ENCODE data around the gene LRRC3C. TPM values are rescaled to one million over a fixed set of nuclear protein-coding genes. Genes with fewer than 3 reads are reported as not detected.
"Not testable (repeated sequence)": the region's sequence is repeated elsewhere in the genome, so short reads cannot be mapped to it uniquely, and the experiment has no call there.

Gene LRRC3C, protein sequence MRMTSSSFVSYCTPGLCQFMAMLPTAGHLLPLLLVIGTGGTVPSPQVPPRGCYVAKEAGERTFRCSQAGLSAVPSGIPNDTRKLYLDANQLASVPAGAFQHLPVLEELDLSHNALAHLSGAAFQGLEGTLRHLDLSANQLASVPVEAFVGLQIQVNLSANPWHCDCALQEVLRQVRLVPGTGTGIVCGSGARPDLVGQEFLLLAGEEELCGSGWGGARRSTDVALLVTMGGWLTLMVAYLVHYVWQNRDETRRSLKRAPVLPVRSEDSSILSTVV
- total RNA-seq (2014; rRNA removed; shearing (Covaris generic)), result not detected in 2 replicates

DNA sequence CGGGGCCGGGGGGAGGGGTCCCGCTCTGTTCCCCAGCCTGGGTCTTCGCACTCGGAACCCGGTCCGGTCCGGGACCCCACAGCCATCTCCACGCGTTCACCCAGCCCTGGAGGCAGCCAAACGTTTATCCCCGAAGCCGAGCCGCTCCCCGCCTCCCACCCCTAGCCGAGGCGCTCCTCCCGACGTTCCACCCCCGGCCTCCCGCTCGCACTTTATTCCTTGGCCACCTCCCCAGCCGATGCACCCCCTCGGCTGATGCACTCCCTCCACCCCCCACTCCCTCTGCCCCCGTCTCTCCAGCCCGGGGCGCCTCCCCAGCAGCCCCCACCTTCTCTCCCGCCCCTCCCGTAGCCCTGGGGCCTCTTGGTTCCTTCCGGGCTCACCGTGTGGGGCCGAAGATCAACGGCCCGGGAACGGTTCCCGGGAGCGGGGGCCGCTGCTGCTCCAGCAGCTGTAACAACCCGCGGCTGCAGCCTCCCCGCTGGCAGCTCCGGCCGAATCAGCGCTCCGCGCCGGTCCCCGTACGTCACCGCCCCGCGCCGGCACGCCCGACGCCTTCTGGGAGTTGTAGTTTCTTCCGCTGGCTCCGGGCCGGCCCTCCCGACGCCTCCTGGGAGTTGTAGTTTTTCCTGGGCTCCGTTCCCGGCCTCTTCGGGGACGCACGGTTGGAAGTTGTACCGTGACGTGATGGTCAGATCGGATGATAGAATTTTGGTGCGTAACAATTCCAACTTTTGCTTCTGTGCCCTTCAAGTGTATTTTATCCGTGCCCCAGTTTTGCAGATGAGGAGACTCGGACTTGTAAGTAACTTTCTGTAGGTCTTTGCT lies at the start of gene LRRC3C, which contains the start of gene ORMDL3:
TSS of gene LRRC3C (plus strand) at position 632 of the 828 bp plus-strand sequence. CDS start 13,792 bp downstream, outside the sequence.
TSS of gene ORMDL3 (minus strand) at position 501 of the 828 bp plus-strand sequence. CDS start 3,398 bp downstream, outside the sequence.
- peak within 1 kb of the TSS; percentile 71 for H3K4me3 ChIP-seq (ENCODE audit: insufficient read depth, low read depth, low read length)
- peak; percentile 97 for DNase-seq
- H3K27me3 ChIP-seq (ENCODE audit: control insufficient read depth, insufficient read depth, low read length), result no peaks in the 10 kb centered on the region
- peaks cover 16% of the 10 kb centered on the region for H3K36me3 ChIP-seq (replicated peaks; ENCODE audit: control insufficient read depth, insufficient read depth, low read length)

DNA sequence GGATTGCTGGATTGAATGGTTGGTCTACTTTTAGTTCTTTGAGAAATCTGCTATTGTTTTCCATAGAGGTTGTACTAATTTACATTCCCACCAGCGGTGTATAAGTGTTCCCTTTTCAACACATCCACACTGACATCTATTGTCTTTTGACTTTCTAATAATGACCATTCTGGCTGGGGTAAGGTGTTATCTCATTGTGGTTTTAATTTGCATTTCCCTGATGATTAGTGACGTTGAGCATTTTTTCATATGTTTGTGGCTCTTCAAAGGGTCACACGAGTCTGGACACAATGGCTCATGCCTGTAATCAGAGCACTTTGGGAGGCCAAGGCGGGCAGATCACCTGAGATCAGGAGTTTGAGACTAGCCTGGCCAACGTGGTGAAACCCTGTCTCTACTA lies 41.4 kb upstream of the LRRC3C start:
- not testable (repeated sequence) for H3K36me3 ChIP-seq (replicated peaks; ENCODE audit: control insufficient read depth, insufficient read depth, low read length); H3K27me3 ChIP-seq (ENCODE audit: control insufficient read depth, insufficient read depth, low read length); DNase-seq; H3K4me3 ChIP-seq (ENCODE audit: insufficient read depth, low read depth, low read length)

DNA sequence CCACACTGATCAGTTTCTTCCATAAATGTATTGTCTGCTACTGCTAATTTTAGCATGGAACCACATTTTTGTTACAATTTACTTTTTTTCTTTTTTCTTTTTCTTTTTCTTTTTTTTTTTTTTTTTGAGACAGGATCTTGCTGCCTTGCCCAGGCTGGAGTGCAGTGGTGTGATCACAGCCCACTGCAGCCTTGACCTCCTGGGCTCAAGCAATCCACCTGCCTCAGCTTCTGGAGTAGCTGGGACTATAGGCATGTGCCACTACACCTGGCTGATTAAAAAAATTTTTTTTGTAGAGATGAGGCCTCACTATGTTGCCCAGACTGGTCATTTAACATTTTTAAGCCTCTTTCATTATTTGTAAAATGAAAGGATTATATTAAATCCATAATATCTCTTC lies 40.5 kb upstream of the LRRC3C start:
- H3K36me3 ChIP-seq (replicated peaks; ENCODE audit: control insufficient read depth, insufficient read depth, low read length), result no peaks in the 10 kb centered on the region
- no peak overlapping the region for H3K4me3 ChIP-seq (ENCODE audit: insufficient read depth, low read depth, low read length)
- DNase-seq, result no peak
- H3K27me3 ChIP-seq (ENCODE audit: control insufficient read depth, insufficient read depth, low read length), result no peaks in the 10 kb centered on the region

DNA sequence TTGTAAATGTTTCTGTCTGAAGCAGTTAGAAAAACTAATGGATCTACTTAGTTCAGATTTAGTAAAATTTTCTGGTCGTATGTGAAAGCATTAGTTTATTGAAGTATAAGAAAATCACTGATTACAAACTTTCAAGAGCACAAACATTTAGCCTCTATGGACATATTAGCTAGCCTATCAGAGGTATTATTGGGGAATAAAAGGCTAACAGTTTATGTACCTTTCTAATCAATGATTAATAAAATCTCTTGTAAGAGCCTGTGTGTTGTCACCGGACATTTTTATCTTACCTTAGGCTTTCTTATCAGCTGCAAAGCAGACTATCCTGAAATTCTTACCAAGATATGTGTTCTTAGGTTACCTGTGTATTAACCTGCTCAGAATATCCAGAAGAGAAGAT lies 38.3 kb upstream of the LRRC3C start:
- Histone ChIP-seq H3K4me3 (ENCODE audit: insufficient read depth, low read depth, low read length) (no peak overlapping the region), H3K36me3 (replicated peaks; ENCODE audit: control insufficient read depth, insufficient read depth, low read length) (no peaks in the 10 kb centered on the region), H3K27me3 (ENCODE audit: control insufficient read depth, insufficient read depth, low read length) (no peaks in the 10 kb centered on the region)
- DNase-seq, result no peak

DNA sequence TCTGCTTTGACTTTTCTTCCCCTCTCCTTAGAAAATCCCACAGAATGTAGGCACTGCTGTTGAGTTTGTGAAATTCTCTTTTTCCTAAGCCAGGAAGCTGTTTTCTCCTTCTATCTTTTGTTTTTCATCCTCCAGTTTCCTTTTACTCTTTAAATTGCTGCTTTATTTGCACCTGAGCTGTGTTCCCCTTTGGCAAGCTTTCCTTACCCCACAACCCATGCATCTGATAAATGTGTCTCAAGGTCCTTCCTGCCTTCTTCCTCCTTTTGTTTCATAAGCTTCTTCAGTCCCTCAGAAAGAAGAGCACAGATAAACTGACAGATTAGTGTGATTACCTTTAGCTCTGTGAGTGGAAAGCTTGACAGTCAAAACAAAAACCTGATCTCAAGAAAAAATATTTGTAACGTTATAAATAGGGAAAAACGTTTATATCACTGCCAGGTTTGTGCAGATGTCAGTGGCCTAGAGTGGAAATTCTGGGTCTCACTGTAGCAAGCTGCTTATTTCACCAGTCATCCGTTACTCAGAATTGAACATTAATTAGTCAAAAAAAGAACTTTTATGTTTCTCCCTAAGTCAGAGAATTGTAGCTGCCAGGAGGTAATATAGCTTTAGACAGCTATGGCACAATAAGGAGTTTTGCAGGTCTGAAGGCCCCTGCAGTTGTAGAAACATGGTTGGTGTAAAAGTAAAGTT lies 32.7 kb upstream of the LRRC3C start:
- no peak for DNase-seq
- no peak overlapping the region for H3K4me3 ChIP-seq (ENCODE audit: insufficient read depth, low read depth, low read length)
- no peaks in the 10 kb centered on the region for H3K27me3 ChIP-seq (ENCODE audit: control insufficient read depth, insufficient read depth, low read length)
- no peaks in the 10 kb centered on the region for H3K36me3 ChIP-seq (replicated peaks; ENCODE audit: control insufficient read depth, insufficient read depth, low read length)

DNA sequence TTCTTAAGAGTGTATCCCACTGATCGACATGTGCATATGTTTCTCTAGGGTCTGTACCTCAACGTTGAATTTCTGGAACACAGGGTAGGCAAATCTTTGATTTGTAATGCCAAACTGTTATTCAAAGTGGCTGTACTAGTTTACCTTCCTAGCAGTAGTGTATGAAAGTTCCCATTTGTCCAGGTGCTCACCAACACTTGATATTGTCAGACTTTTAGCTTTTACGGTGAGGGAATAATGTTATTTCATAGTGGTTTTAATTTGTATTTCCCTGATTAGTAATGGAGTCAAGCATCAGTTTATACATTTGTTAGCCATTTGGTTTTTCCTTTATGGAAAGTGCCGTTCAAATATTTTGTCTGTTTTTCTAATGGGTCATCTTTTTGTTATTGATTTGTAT lies 29.4 kb upstream of the LRRC3C start:
- H3K27me3 ChIP-seq (ENCODE audit: control insufficient read depth, insufficient read depth, low read length), result no peaks in the 10 kb centered on the region
- H3K4me3 ChIP-seq (ENCODE audit: insufficient read depth, low read depth, low read length), result no peak overlapping the region
- no peaks in the 10 kb centered on the region for H3K36me3 ChIP-seq (replicated peaks; ENCODE audit: control insufficient read depth, insufficient read depth, low read length)
- no peak for DNase-seq

DNA sequence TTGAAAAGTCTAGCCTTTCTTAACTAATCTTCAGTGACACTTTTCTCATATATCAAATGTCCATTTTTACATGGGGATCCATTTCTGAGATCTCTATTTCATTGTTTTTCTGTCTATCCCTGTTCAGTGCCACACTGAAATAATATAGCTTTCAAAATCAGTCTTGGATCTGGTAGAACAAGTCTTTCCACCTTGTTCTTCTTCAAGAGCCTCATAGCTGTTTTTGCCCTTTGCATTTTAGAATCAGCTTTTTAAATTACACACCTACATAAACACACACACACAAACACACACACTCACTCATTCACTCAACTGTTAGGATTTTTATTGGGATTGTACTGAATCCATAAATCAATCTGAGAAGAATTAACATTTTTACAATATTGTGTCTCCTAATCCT lies 28.3 kb upstream of the LRRC3C start:
- Histone ChIP-seq H3K4me3 (ENCODE audit: insufficient read depth, low read depth, low read length) (no peak overlapping the region), H3K36me3 (replicated peaks; ENCODE audit: control insufficient read depth, insufficient read depth, low read length) (no peaks in the 10 kb centered on the region), H3K27me3 (ENCODE audit: control insufficient read depth, insufficient read depth, low read length) (no peaks in the 10 kb centered on the region)
- DNase-seq, result no peak

DNA sequence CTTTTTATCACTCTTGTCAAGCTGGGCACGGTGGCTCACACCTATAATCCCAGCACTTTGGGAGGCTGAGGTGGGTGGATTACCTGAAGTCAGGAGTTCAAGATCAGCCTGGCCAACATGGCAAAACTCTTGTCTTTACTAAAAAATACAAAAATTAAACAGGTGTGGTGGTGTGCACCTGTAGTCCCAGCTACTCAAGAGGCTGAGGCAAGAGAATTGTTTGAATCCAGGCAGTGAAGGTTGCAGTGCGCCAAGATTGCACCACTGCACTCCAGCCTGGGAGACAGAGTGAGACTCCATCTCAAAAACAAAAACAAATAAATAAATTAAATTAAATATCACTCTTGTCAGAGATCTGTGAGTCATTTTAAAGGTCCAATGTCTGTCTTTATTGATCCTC lies 25.5 kb upstream of the LRRC3C start:
- not testable (repeated sequence) for H3K36me3 ChIP-seq (replicated peaks; ENCODE audit: control insufficient read depth, insufficient read depth, low read length); H3K27me3 ChIP-seq (ENCODE audit: control insufficient read depth, insufficient read depth, low read length); DNase-seq; H3K4me3 ChIP-seq (ENCODE audit: insufficient read depth, low read depth, low read length)

DNA sequence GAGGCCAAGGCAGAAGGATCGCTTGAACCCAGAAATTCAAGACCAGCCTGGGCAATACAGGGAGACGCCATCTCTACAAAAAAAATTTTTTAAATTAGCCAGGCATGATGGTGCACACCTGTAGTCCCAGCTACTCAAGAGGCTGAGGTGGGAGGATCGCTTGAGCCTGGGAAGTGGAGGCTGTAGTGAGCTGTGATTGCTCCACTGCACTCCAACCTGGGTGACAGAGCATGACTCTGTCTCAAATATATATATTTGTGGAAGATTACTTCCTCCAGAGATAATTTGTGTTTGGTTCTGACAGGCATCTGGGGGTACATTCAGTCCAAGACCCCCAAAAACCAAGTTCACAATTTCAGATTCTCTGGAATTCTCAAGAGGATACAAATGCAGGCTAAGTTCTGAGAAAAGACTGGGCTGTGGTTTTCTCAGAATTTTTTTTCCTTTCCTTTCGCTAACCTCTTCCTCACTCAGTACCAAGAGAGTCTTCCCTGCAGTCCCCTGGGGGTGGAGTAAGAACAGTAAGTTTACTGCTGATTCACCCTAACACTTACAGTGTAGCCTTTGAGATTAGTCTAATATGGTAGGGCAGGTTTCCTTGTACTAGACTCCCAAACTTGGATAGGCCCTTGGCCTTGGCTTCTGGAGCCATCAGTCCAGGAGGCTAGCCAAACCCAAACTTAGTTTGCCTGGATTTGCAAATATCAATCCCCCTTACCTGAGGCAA lies 24.2 kb upstream of the LRRC3C start:
- DNase-seq, result no peak
- H3K36me3 ChIP-seq (replicated peaks; ENCODE audit: control insufficient read depth, insufficient read depth, low read length), result peaks cover 1% of the 10 kb centered on the region; the same call in 1 of the 2 replicates
- no peaks in the 10 kb centered on the region for H3K27me3 ChIP-seq (ENCODE audit: control insufficient read depth, insufficient read depth, low read length)
- H3K4me3 ChIP-seq (ENCODE audit: insufficient read depth, low read depth, low read length), result no peak overlapping the region

DNA sequence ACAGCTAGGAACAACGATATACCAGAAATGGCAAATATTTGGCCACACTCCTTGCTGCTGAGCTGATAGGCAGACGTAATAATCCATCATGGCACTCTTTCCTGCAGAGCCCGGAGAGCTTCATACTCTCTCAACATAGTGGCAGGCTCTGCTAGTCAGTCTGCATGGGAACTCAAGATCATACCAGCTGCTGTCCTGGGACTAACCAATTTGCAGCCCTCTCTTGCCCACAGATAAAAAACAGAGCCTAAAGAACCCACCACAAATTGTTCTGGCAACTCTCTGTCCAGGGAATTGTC lies 22.6 kb upstream of the LRRC3C start:
- no peak for DNase-seq
- no peak overlapping the region for H3K4me3 ChIP-seq (ENCODE audit: insufficient read depth, low read depth, low read length)
- no peaks in the 10 kb centered on the region for H3K27me3 ChIP-seq (ENCODE audit: control insufficient read depth, insufficient read depth, low read length)
- H3K36me3 ChIP-seq (replicated peaks; ENCODE audit: control insufficient read depth, insufficient read depth, low read length), result peaks cover 1% of the 10 kb centered on the region; the same call in 1 of the 2 replicates

DNA sequence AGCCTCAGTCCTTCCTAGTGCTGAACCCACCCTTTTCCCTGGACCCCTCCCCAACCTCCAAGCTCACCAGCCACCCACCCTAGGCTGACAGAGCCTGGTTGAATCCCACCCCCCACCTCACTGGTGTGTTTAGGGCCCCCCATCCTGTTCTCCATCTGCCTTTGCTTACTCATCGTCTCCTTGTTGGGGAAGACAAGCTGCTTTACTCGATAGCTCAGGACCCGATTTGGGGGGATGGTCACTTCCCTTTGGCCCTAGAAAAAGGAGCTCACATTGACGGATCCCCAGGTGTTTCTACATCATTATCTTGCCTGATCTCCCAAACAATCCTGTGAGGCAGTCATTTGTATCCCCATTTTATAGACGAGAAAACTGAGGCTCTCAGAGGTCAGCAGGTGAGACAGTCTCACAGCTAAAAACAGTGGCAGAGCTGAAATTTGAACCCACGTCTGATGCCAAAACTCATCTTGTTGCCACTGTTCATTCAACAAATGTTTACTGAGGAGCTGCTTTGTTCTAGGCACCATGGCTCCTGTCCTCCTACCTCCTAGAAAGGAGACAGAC lies 18.7 kb upstream of the LRRC3C start:
- H3K36me3 ChIP-seq (replicated peaks; ENCODE audit: control insufficient read depth, insufficient read depth, low read length), result peaks cover 1% of the 10 kb centered on the region; the same call in 1 of the 2 replicates
- no peaks in the 10 kb centered on the region for H3K27me3 ChIP-seq (ENCODE audit: control insufficient read depth, insufficient read depth, low read length)
- H3K4me3 ChIP-seq (ENCODE audit: insufficient read depth, low read depth, low read length), result no peak overlapping the region
- no peak for DNase-seq

DNA sequence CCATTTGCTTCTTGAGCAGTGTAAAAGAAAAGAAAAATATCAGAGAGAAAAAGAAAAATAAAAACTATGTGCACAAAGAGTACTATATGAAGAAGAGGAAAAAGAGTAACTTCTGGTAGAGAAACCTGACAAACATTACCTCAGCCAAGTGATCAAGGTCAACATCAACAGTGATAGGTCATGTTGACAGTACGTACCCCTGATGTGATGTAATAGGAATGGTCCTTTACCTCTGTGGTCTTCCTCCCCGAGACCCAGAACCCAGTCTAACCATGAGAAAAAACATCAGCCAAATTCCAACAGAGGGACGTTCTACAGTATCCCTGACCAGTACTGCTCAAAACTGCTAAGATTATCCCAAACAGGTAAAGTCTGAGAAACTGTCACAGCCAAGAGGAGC lies 13.5 kb upstream of the LRRC3C start:
- no peaks in the 10 kb centered on the region; the same call in none of the 2 replicates for H3K36me3 ChIP-seq (replicated peaks; ENCODE audit: control insufficient read depth, insufficient read depth, low read length)
- no peaks in the 10 kb centered on the region for H3K27me3 ChIP-seq (ENCODE audit: control insufficient read depth, insufficient read depth, low read length)
- no peak overlapping the region for H3K4me3 ChIP-seq (ENCODE audit: insufficient read depth, low read depth, low read length)
- no peak for DNase-seq

DNA sequence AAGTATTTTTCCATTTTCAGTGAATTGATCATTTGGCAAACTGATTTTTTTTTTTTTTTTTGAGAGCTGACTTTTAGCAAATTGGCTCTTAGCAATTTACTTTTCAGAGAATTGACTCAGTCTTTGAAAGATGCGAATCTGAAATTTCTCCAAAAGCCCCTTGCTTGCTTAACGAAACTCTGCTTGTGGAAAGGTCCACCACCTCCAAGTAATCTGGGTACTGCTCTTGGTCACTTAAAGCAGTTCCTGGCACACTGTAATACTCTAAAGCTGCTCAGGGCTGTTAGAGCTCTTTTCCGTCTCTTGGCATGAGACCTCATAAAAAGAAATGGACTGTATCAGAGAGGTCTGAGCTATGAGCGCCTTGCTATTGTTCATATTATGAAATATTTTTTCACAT lies 12.0 kb upstream of the LRRC3C start:
- no peak for DNase-seq

DNA sequence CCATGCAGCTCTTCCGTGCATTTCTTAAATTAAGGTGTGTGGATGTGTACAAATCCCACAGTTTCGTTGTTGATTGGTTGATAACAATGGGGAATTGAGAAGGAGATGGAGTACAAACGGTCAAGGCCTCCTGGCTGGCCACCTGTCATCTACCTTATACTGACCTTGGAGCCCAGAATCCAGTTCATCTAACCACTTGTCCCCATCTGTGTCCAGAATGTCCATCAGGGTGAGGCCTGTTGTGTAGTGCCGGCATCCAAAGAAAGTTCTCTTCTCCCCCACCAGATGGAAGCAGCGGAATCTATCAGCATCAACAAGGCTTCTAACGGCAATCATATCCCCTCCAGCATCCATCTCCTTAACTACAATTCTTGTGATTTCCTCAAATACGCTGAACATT lies 10.6 kb upstream of the LRRC3C start:
- DNase-seq, result peak; percentile 64
- Histone ChIP-seq H3K4me3 (ENCODE audit: insufficient read depth, low read depth, low read length) (no peak overlapping the region), H3K27me3 (ENCODE audit: control insufficient read depth, insufficient read depth, low read length) (no peaks in the 10 kb centered on the region), H3K36me3 (replicated peaks; ENCODE audit: control insufficient read depth, insufficient read depth, low read length) (peaks cover 5% of the 10 kb centered on the region)

More for the DNA sequence above, 12.0 kb upstream of the LRRC3C start:
- H3K36me3 ChIP-seq (replicated peaks; ENCODE audit: control insufficient read depth, insufficient read depth, low read length), result peaks cover 3% of the 10 kb centered on the region
- no peaks in the 10 kb centered on the region for H3K27me3 ChIP-seq (ENCODE audit: control insufficient read depth, insufficient read depth, low read length)
- no peak overlapping the region for H3K4me3 ChIP-seq (ENCODE audit: insufficient read depth, low read depth, low read length)
